Esophagus squamous epithelium (tissue), 5 donors: ENCODE results near the gene MRPL2. TPM values are rescaled to one million over a fixed set of nuclear protein-coding genes. Genes with fewer than 3 reads are reported as not detected.
"Not testable (repeated sequence)": the region's sequence is repeated elsewhere in the genome, so short reads cannot be mapped to it uniquely, and the experiment has no call there.

ENCODE experiments used
- DNase-seq: peaks from one replicate; lab custom pipeline; 2025; lab: John Stamatoyannopoulos, UW
- H3K27ac ChIP-seq, 4 donors: fragments of 200-600 bp; sonication (generic); one replicate each; pipeline ENCODE4 v1.5.1; 2016 to 2019; ENCODE audit warnings: mild to moderate bottlenecking in 1 of 4
- H3K27me3 ChIP-seq, 4 donors: fragments of 200-600 bp; sonication (generic); 1 replicate in 3 of 4; 2 replicates in 1 of 4; pipeline versions ENCODE4 v1.5.1 to v1.6.0; 2017 to 2021; ENCODE audit warnings: antibody characterized with exemption in 1 of 4
- H3K36me3 ChIP-seq, 3 donors: fragments of 200-600 bp; sonication (generic); one replicate each; pipeline ENCODE4 v1.5.1; 2016 to 2019
- H3K4me1 ChIP-seq, 3 donors: fragments of 200-600 bp; sonication (generic); one replicate each; pipeline ENCODE4 v1.5.1; 2017 to 2019
- H3K4me3 ChIP-seq, 4 donors: fragments of 200-600 bp; sonication (generic); 1 replicate in 3 of 4; 2 replicates in 1 of 4; pipeline ENCODE4 v1.5.1; 2016 to 2019; ENCODE audit warnings: mild to moderate bottlenecking in 2 of 4, moderate library complexity in 1 of 4
- H3K9me3 ChIP-seq, 3 donors: fragments of 200-600 bp; sonication (generic); one replicate each; pipeline ENCODE4 v1.5.1; 2016 to 2019
- CTCF ChIP-seq, 6 experiments: fragments of 450-650 bp in 4 of 6; fragments of 200-600 bp in 2 of 6; sonication (generic) in 2 of 6; IDR thresholded peaks; one replicate each; pipeline ENCODE4 v1.5.1; 2016 to 2019; ENCODE audit warnings: antibody characterized with exemption in 6 of 6, mild to moderate bottlenecking in 4 of 6, moderate library complexity in 4 of 6
- POLR2A ChIP-seq, 4 donors: fragments of 450-650 bp; IDR thresholded peaks; one replicate each; pipeline ENCODE4 v1.6.1; 2017; ENCODE audit warnings: antibody characterized with exemption in 4 of 4, mild to moderate bottlenecking in 4 of 4, moderate library complexity in 3 of 4
- WGBS, 2 donors: methylation state at CpG; one replicate each; pipeline ENCODE4 v1.1.5; 2018; 5-methylcytosine and 5-hydroxymethylcytosine counted together
- intact Hi-C: fragments of 100-400 bp; cut with DNase I; formaldehyde crosslinking; loops from one replicate; pipeline ENCODE4 v1.15.0; 2022
- total RNA-seq, 4 donors: library from RNA; depleted of rRNA; stranded (reverse); fragments of >200 nt; gene quantifications; one replicate each; pipeline ENCODE4 v1.1.0, GENCODE V29; 2016
- donor health status: DM: yes; HTN: yes; CAD: no.

MRPL2 gene
- total RNA-seq, 4 donors from 2014 or later: 23.3 to 29.1 (median 24.5) TPM

- intact Hi-C loops: no loop called here
- peak overlapping the region in 2 of 4 donors; percentile 42 to 48 for H3K27ac ChIP-seq
- DNase-seq: no peak
Observed at GRCh38 chr6:43082806-43083655, 23.8 kb upstream of the MRPL2 start.

GRCh38 chr6:43081922-43082321, 22.7 kb upstream of the MRPL2 start:
- H3K27me3 ChIP-seq, H3K4me3 ChIP-seq, DNase-seq, H3K27ac ChIP-seq, H3K9me3 ChIP-seq, H3K36me3 ChIP-seq, intact Hi-C loops: not testable (repeated sequence)
- peaks cover 0 to 43% (median 6%) of the 10 kb centered on the region in 3 donors for H3K4me1 ChIP-seq
- WGBS, 2 donors: 81 to 85% methylated on average over 5 to 9 of the region's 9 CpGs

More at GRCh38 chr6:43082806-43083655, 23.8 kb upstream of the MRPL2 start:
- no peaks in the 10 kb centered on the region for H3K9me3 ChIP-seq
- no peaks in the 10 kb centered on the region for H3K36me3 ChIP-seq
- H3K4me3 ChIP-seq: no peak overlapping the region
- WGBS, 2 donors: 50 to 68% methylated on average over 10 to 13 of the region's 13 CpGs
- H3K27me3 ChIP-seq: no peaks in the 10 kb centered on the region
- TF ChIP-seq CTCF (IDR thresholded peaks at IDR 0.05) (no peak), POLR2A (IDR thresholded peaks at IDR 0.05) (no peak)
- H3K4me1 ChIP-seq: peaks cover 0 to 43% (median 9%) of the 10 kb centered on the region in 3 donors

- Histone ChIP-seq H3K27ac (no peak overlapping the region), H3K4me3 (no peak overlapping the region), H3K27me3 (peaks cover 0 to 16% (median 0%) of the 10 kb centered on the region in 4 donors), H3K36me3 (no peaks in the 10 kb centered on the region), H3K4me1 (peaks cover 1 to 41% (median 6%) of the 10 kb centered on the region in 3 donors), H3K9me3 (no peaks in the 10 kb centered on the region)
- no peak for DNase-seq
- intact Hi-C loops: no loop called here
- TF ChIP-seq POLR2A (IDR thresholded peaks at IDR 0.05) (no peak), CTCF (IDR thresholded peaks at IDR 0.05) (no peak)
- WGBS, 2 donors: 87 to 94% methylated on average over 4 of the region's 4 CpGs
Observed at GRCh38 chr6:43081043-43081442, 21.8 kb upstream of the MRPL2 start.

GRCh38 chr6:43078691-43079090, 19.5 kb upstream of the MRPL2 start:
- no peaks in the 10 kb centered on the region for H3K9me3 ChIP-seq
- peaks cover 0 to 11% (median 0%) of the 10 kb centered on the region in 3 donors for H3K36me3 ChIP-seq
- TF ChIP-seq CTCF (IDR thresholded peaks at IDR 0.05) (no peak), POLR2A (IDR thresholded peaks at IDR 0.05) (no peak)
- intact Hi-C loops: no loop called here
- 72 to 84% methylated on average over 2 of the region's 2 CpGs for WGBS, 2 donors
- H3K27me3 ChIP-seq: peaks cover 0 to 17% (median 0%) of the 10 kb centered on the region in 4 donors
- no peak overlapping the region for H3K27ac ChIP-seq
- DNase-seq: no peak
- peaks cover 9 to 56% (median 10%) of the 10 kb centered on the region in 3 donors for H3K4me1 ChIP-seq
- H3K4me3 ChIP-seq: no peak overlapping the region

- 75 to 87% methylated on average over 5 to 6 of the region's 6 CpGs for WGBS, 2 donors
- TF ChIP-seq CTCF (IDR thresholded peaks at IDR 0.05) (no peak), POLR2A (IDR thresholded peaks at IDR 0.05) (no peak)
- Histone ChIP-seq H3K36me3 (peaks cover 0 to 18% (median 0%) of the 10 kb centered on the region in 3 donors), H3K9me3 (no peaks in the 10 kb centered on the region), H3K4me1 (peaks cover 9 to 53% (median 10%) of the 10 kb centered on the region in 3 donors), H3K4me3 (peak overlapping the region in 2 of 4 donors; percentile 83 to 93), H3K27me3 (peaks cover 0 to 17% (median 0%) of the 10 kb centered on the region in 4 donors), H3K27ac (peak overlapping the region in 3 of 4 donors; percentile 80 to 86 (median 85))
- DNase-seq: no peak
- intact Hi-C loops: no loop called here
Observed at GRCh38 chr6:43077981-43078511, 18.8 kb upstream of the MRPL2 start.
